ENCODE data around the gene KRTAP10-4. TPM values are rescaled to one million over a fixed set of nuclear protein-coding genes. Genes with fewer than 3 reads are reported as not detected.

KRTAP10-4 gene
- total and polyA plus RNA-seq, 2 of the 4 experiments (the other 2 are of a cell fraction) = not detected

- no peak overlapping the region for H3K4me2 ChIP-seq (ENCODE audit: low read depth, low read length)
- H3K56ac ChIP-seq (ENCODE audit: extremely low read depth, insufficient read depth, low read length) = no peak overlapping the region
- H3K9me3 ChIP-seq (ENCODE audit: control insufficient read depth, insufficient read depth, low read length) = no peaks in the 10 kb centered on the region; the same call in 1 of the 2 replicates
- H2AK9ac ChIP-seq (replicated peaks; ENCODE audit: low read depth, low read length, poor library complexity) = no peak overlapping the region
- no peaks in the 10 kb centered on the region for H3K36me3 ChIP-seq (ENCODE audit: control insufficient read depth, insufficient read depth, low read length)
- no TSS peak for BruUV-seq (replicated peaks)
- H4K8ac ChIP-seq (ENCODE audit: low read depth in 2 of 2, low read length in 2 of 2) = no peak overlapping the region
- H3K23ac ChIP-seq (ENCODE audit: low read depth, low read length) = no peak overlapping the region
- no peak overlapping the region for H4K91ac ChIP-seq (ENCODE audit: insufficient read depth, low read depth, low read length)
- no peak overlapping the region for H3K27ac ChIP-seq (ENCODE audit: insufficient read depth, low read length)
- ChIA-PET CTCF (no interaction called here), POLR2A (ENCODE audit: unreplicated experiment) (no interaction called here)
- no peaks in the 10 kb centered on the region for H3K9me1 ChIP-seq (ENCODE audit: insufficient read depth, low read length)
- H3K4me1 ChIP-seq (ENCODE audit: control insufficient read depth, insufficient read depth, low read length) = no peaks in the 10 kb centered on the region
- intact Hi-C loops (cut with micrococcal nuclease) = no loop called here
- H3K27me3 ChIP-seq (ENCODE audit: control insufficient read depth, insufficient read depth, low read length) = 0 out of 2 replicates have a peak, but pooled peaks cover 1% of the 10 kb centered on the region
- H3K9ac ChIP-seq (ENCODE audit: low read depth, low read length) = no peak overlapping the region
- no peak overlapping the region for H4K5ac ChIP-seq (ENCODE audit: low read depth, low read length)
- DNase-seq (no peak), ATAC-seq (ENCODE audit: low read depth) (no peak)
- no CpG with 5 or more reads among the region's 11 CpGs for WGBS, 2 experiments (ENCODE audit: extremely low coverage in 2 of 2, insufficient read length in 1 of 2)
- no peak overlapping the region for H2AK5ac ChIP-seq (ENCODE audit: low read depth, low read length)
- no peak overlapping the region for H3K4ac ChIP-seq (ENCODE audit: low read depth, low read length)
- no peak overlapping the region for H3K4me3 ChIP-seq (ENCODE audit: insufficient read depth, low read depth, low read length)
- no peak overlapping the region for H2BK5ac ChIP-seq (ENCODE audit: low read depth, low read length, poor library complexity, severe bottlenecking)
- H2AFZ ChIP-seq (replicated peaks; ENCODE audit: low read length, poor library complexity) = no peak overlapping the region
- H3K79me1 ChIP-seq (ENCODE audit: low read depth in 1 of 2, low read length in 2 of 2) = no peaks in the 10 kb centered on the region
- no peak overlapping the region for H2BK15ac ChIP-seq (ENCODE audit: low read depth, low read length)
- dilution Hi-C loops (cut with HindIII; ENCODE audit: low sequenced_read_pairs, unreplicated experiment) = no loop called here
- no peak overlapping the region for H2BK120ac ChIP-seq (ENCODE audit: low read depth, low read length)
- H3K14ac ChIP-seq (replicated peaks; ENCODE audit: low read depth, low read length) = no peak overlapping the region
- in situ Hi-C loops (cut with MboI; ENCODE audit: low sequenced_read_pairs) = no loop called here
- TF ChIP-seq POLR2A (IDR thresholded peaks at IDR 0.05; ENCODE audit: low read depth, low read length) (no peak), CEBPB (IDR thresholded peaks at IDR 0.05; ENCODE audit: low read depth, low read length) (no peak), RCOR1 (IDR thresholded peaks at IDR 0.05; ENCODE audit: insufficient replicate concordance, low read length) (no peak), CHD1 (IDR thresholded peaks at IDR 0.05; ENCODE audit: low read depth, low read length) (no peak), MAFK (IDR thresholded peaks at IDR 0.05; ENCODE audit: low read depth, low read length) (no peak), MXI1 (IDR thresholded peaks at IDR 0.05; ENCODE audit: borderline replicate concordance, low read depth, low read length) (no peak), MAZ (IDR thresholded peaks at IDR 0.05; ENCODE audit: borderline replicate concordance, low read depth, low read length) (no peak), ELK1 (IDR thresholded peaks at IDR 0.05; ENCODE audit: borderline replicate concordance, low read depth, low read length) (no peak), BHLHE40 (IDR thresholded peaks at IDR 0.05; ENCODE audit: low read depth, low read length) (no peak), USF2 (IDR thresholded peaks at IDR 0.05; ENCODE audit: low read depth, low read length) (no peak)
- no peaks in the 10 kb centered on the region for H4K20me1 ChIP-seq (ENCODE audit: insufficient read depth, low read length)
- no peak overlapping the region for H2BK20ac ChIP-seq (ENCODE audit: low read depth, low read length)
- no peak overlapping the region for H3K18ac ChIP-seq (ENCODE audit: low read depth, low read length)
Observed at GRCh38 chr21:44540741-44541288, 32.7 kb upstream of the KRTAP10-4 start.

Measured in IMR-90 (cell line).